H1 (cell line): ENCODE measurements around the gene KLF9. TPM values are rescaled to one million over a fixed set of nuclear protein-coding genes. Genes with fewer than 3 reads are reported as not detected.

Source experiments
- CTCF ChIA-PET: fragments of 300-600 bp; sonication (Branson Sonifier 250); formaldehyde crosslinking; loops from one replicate; lab custom pipeline; 2021; ENCODE audit not compliant: partially characterized antibody; lab: Charles Lee
- POLR2A ChIA-PET: fragments of 300-600 bp; sonication (Branson Sonifier 250); formaldehyde crosslinking; loops from one replicate; lab custom pipeline; 2021; ENCODE audit warnings: inconsistent platforms; ENCODE audit not compliant: partially characterized antibody; lab: Charles Lee
- DNase-seq, 2 experiments: peaks; one replicate each; pipeline versions ENCODE4 v3.0.0 to v3.0.0-alpha.2; 2010 to 2022; ENCODE audit warnings: low spot score in 2 of 2, low read depth in 1 of 2, mixed read lengths in 1 of 2
- FAIRE-seq: peaks from 2 replicates; lab custom pipeline; 2011; peaks lifted over from hg19 to GRCh38; lab: Jason Lieb, UNC
- H2AFZ ChIP-seq: 2 replicates; pipeline ENCODE4 v1.8.1; 2012; ENCODE audit warnings: low read length, inconsistent platforms
- H2AK5ac ChIP-seq: 2 replicates; pipeline ENCODE4 v1.6.1; 2013; ENCODE audit warnings: low read depth, low read length
- H2BK120ac ChIP-seq: replicated peaks from 2 replicates; pipeline ENCODE3; 2013; ENCODE audit warnings: low read depth, low read length, inconsistent platforms
- H2BK12ac ChIP-seq: 2 replicates; pipeline ENCODE4 v1.6.1; 2013; ENCODE audit warnings: low read depth, low read length
- H2BK15ac ChIP-seq: 2 replicates; pipeline ENCODE4 v1.6.1; 2013; ENCODE audit warnings: low read length
- H2BK20ac ChIP-seq: 2 replicates; pipeline ENCODE4 v1.6.1; 2013; ENCODE audit warnings: low read length
- H2BK5ac ChIP-seq: 2 replicates; pipeline ENCODE4 v1.6.1; 2013; ENCODE audit warnings: low read depth, low read length
- H3K14ac ChIP-seq: 2 replicates; pipeline ENCODE4 v1.6.1; 2013; ENCODE audit warnings: inconsistent platforms; ENCODE audit not compliant: insufficient read length
- H3K18ac ChIP-seq: 2 replicates; pipeline ENCODE4 v1.6.1; 2013; ENCODE audit warnings: low read length; ENCODE audit errors: extremely low read depth
- H3K23ac ChIP-seq: 2 replicates; pipeline ENCODE4 v1.6.1; 2013; ENCODE audit warnings: inconsistent platforms; ENCODE audit not compliant: insufficient read length
- H3K23me2 ChIP-seq: 2 replicates; pipeline ENCODE4 v1.6.1; 2013; ENCODE audit warnings: low read depth, low read length
- H3K27ac ChIP-seq: 2 replicates; pipeline ENCODE4 v1.6.1; 2011; ENCODE audit warnings: low read depth, low read length, inconsistent platforms
- H3K27me3 ChIP-seq, 4 experiments: replicated peaks in 1 of 4; 1 replicate in 1 of 4; 2 replicates in 3 of 4; pipeline versions ENCODE4 v1.6.1 to v1.8.1; 2011 to 2013; ENCODE audit warnings: low read length in 3 of 4, mild to moderate bottlenecking in 3 of 4, inconsistent platforms in 2 of 4, mixed read lengths in 2 of 4, moderate library complexity in 1 of 4; ENCODE audit not compliant: control insufficient read depth in 3 of 4, insufficient read depth in 3 of 4; ENCODE audit errors: extremely low read depth in 1 of 4
- H3K36me3 ChIP-seq, 4 experiments: 2 replicates each; pipeline versions ENCODE4 v1.6.1 to v1.8.1; 2011 to 2013; ENCODE audit warnings: mild to moderate bottlenecking in 4 of 4, low read length in 3 of 4, moderate library complexity in 2 of 4, control low read depth in 1 of 4, inconsistent platforms in 1 of 4; ENCODE audit not compliant: insufficient read depth in 4 of 4, control insufficient read depth in 2 of 4
- H3K4ac ChIP-seq: replicated peaks from 2 replicates; pipeline ENCODE3; 2013; ENCODE audit warnings: low read length, low read depth, mixed read lengths, inconsistent platforms; ENCODE audit not compliant: insufficient read length
- H3K4me1 ChIP-seq, 4 experiments: replicated peaks in 1 of 4; 1 replicate in 1 of 4; 2 replicates in 3 of 4; pipeline versions ENCODE4 v1.6.1 to v1.8.1; 2011 to 2013; ENCODE audit warnings: low read length in 3 of 4, inconsistent platforms in 2 of 4, mixed read lengths in 1 of 4; ENCODE audit not compliant: insufficient read depth in 4 of 4, control insufficient read depth in 3 of 4
- H3K4me2 ChIP-seq, 2 experiments: 2 replicates each; pipeline versions ENCODE4 v1.6.1 to v1.8.1; 2011 to 2013; ENCODE audit warnings: low read depth in 2 of 2, low read length in 2 of 2, control low read depth in 1 of 2, inconsistent platforms in 1 of 2, mild to moderate bottlenecking in 1 of 2; ENCODE audit not compliant: insufficient read depth in 1 of 2
- H3K4me3 ChIP-seq, 4 experiments: fragments of 200-600, 300-600 bp in 1 of 4; sonication (generic), shearing (Covaris generic), sonication (Bioruptor Twin) in 1 of 4; 2 replicates each; pipeline versions ENCODE4 v1.5.1 to v1.8.1; 2011 to 2016; ENCODE audit warnings: low read length in 4 of 4, low read depth in 3 of 4, control low read depth in 2 of 4, inconsistent platforms in 2 of 4, mild to moderate bottlenecking in 2 of 4, mixed read lengths in 1 of 4, moderate library complexity in 1 of 4; ENCODE audit not compliant: insufficient read depth in 2 of 4; ENCODE audit errors: extremely low read depth in 1 of 4
- H3K56ac ChIP-seq: replicated peaks from 2 replicates; pipeline ENCODE3; 2013; ENCODE audit warnings: low read depth, mild to moderate bottlenecking, mixed read lengths, low read length, inconsistent platforms; ENCODE audit not compliant: insufficient read length
- H3K79me1 ChIP-seq: 2 replicates; pipeline ENCODE4 v1.6.1; 2013; ENCODE audit warnings: low read depth, low read length, control low read depth
- H3K79me2 ChIP-seq, 2 experiments: 2 replicates each; pipeline versions ENCODE4 v1.6.1 to v1.8.1; 2012 to 2013; ENCODE audit warnings: low read length in 2 of 2, mild to moderate bottlenecking in 2 of 2, inconsistent platforms in 1 of 2; ENCODE audit not compliant: insufficient read depth in 2 of 2, control insufficient read depth in 1 of 2
- H3K9ac ChIP-seq, 4 experiments: replicated peaks in 1 of 4; 1 replicate in 1 of 4; 2 replicates in 3 of 4; pipeline versions ENCODE4 v1.6.1 to v1.8.1; 2011 to 2013; ENCODE audit warnings: low read depth in 3 of 4, low read length in 3 of 4, control low read depth in 2 of 4, mild to moderate bottlenecking in 2 of 4, moderate library complexity in 2 of 4, inconsistent platforms in 1 of 4; ENCODE audit errors: extremely low read depth in 1 of 4
- H3K9me3 ChIP-seq, 2 experiments: 2 replicates each; pipeline versions ENCODE4 v1.6.1 to v1.8.1; 2012 to 2013; ENCODE audit warnings: mild to moderate bottlenecking in 2 of 2, moderate library complexity in 2 of 2, control low read depth in 1 of 2, inconsistent platforms in 1 of 2, low read depth in 1 of 2, low read length in 1 of 2, mixed read lengths in 1 of 2; ENCODE audit not compliant: insufficient read depth in 2 of 2
- H4K20me1 ChIP-seq, 2 experiments: replicated peaks in 1 of 2; 2 replicates each; pipeline versions ENCODE3 to v1.8.1; 2011 to 2013; ENCODE audit warnings: inconsistent platforms in 2 of 2, low read length in 2 of 2, mild to moderate bottlenecking in 1 of 2; ENCODE audit not compliant: insufficient read depth in 2 of 2, control insufficient read depth in 1 of 2
- H4K5ac ChIP-seq: 2 replicates; pipeline ENCODE4 v1.6.1; 2013; ENCODE audit warnings: low read length, low read depth, mixed read lengths, inconsistent platforms; ENCODE audit not compliant: insufficient read length
- H4K8ac ChIP-seq: 2 replicates; pipeline ENCODE4 v1.8.0; 2013; ENCODE audit warnings: mild to moderate bottlenecking, moderate library complexity, low read length, inconsistent platforms; ENCODE audit not compliant: insufficient read depth; ENCODE audit errors: extremely low read depth
- H4K91ac ChIP-seq: replicated peaks from 2 replicates; pipeline ENCODE3; 2013; ENCODE audit warnings: low read length, mixed read lengths, inconsistent platforms; ENCODE audit not compliant: insufficient read length
- ASH2L ChIP-seq: fragments of 200-600, 300-600 bp; sonication (generic); IDR thresholded peaks from one replicate; pipeline ENCODE4 v1.7.1; 2017; ENCODE audit warnings: low read length
- CHD1 ChIP-seq: IDR thresholded peaks from 2 replicates; pipeline ENCODE4 v1.6.1; 2012; ENCODE audit warnings: low read depth, low read length, improper control_type of control experiment
- FOSL1 ChIP-seq: IDR thresholded peaks from 2 replicates; pipeline ENCODE4 v1.6.1; 2011; ENCODE audit warnings: mild to moderate bottlenecking, low read depth, low read length, moderate library complexity; ENCODE audit not compliant: insufficient read depth
- HDAC6 ChIP-seq: IDR thresholded peaks from one replicate; pipeline ENCODE4 v1.7.1; 2012; ENCODE audit warnings: low read depth, mild to moderate bottlenecking, inconsistent platforms, low read length, moderate library complexity
- JUN ChIP-seq: IDR thresholded peaks from 2 replicates; pipeline ENCODE4 v1.6.1; 2011; ENCODE audit warnings: low read depth, mild to moderate bottlenecking, improper control_type of control experiment, low read length
- MAX ChIP-seq: IDR thresholded peaks from 2 replicates; pipeline ENCODE4 v1.6.1; 2012; ENCODE audit warnings: inconsistent platforms
- SP2 ChIP-seq: IDR thresholded peaks from 2 replicates; pipeline ENCODE4 v1.6.1; 2012; ENCODE audit warnings: mild to moderate bottlenecking, low read length, inconsistent platforms
- TEAD4 ChIP-seq: IDR thresholded peaks from 2 replicates; pipeline ENCODE4 v1.6.1; 2012; ENCODE audit warnings: low read depth, low read length, inconsistent platforms, mixed read lengths
- WGBS, 2 experiments: shearing (Covaris generic) in 1 of 2; methylation state at CpG; one replicate each; pipeline versions ENCODE4 v1.1.6 to v1.1.7; 2013 to 2015; ENCODE audit warnings: low lambda C conversion rate in 2 of 2, mixed read lengths in 2 of 2, inconsistent platforms in 1 of 2, low coverage in 1 of 2, missing lambda C conversion rate in 1 of 2; ENCODE audit not compliant: insufficient replicate concordance in 2 of 2, insufficient coverage in 1 of 2, insufficient read length in 1 of 2; ENCODE audit errors: extremely low coverage in 1 of 2, missing lambda C conversion rate in 1 of 2; 5-methylcytosine and 5-hydroxymethylcytosine counted together
- polyA plus RNA-seq, 7 experiments: library from polyadenylated mRNA; depleted of rRNA in 3 of 7; stranded (reverse) in 5 of 7; unstranded in 2 of 7; fragments of >200 nt in 5 of 7; fragments of 200-250 nt in 2 of 7; gene quantifications; 1 replicate in 5 of 7; 2 replicates in 1 of 7; 4 replicates in 1 of 7; pipeline versions ENCODE4 v1.2.1 to v1.2.3, GENCODE V29; 2011 to 2013; ENCODE audit warnings: missing spikeins in 2 of 7, mixed read lengths in 2 of 7
- total RNA-seq: library from RNA; stranded (reverse); fragmentation: NEBNext Ultra II Directional; extraction: Animal tissue kit (Norgen Biotek cat#: 25700); gene quantifications from 2 replicates; pipeline ENCODE4 v1.2.1, GENCODE V29; 2021
- TF ChIP-seq, protein P1 (sequence below): IDR thresholded peaks from 2 replicates; pipeline ENCODE4 v1.6.1; 2012; ENCODE audit warnings: inconsistent platforms

The KLF9 gene
- total and polyA plus RNA-seq, 2 of the 8 experiments (the other 6 are each of a cell fraction or from before 2014, with no cell fraction given), result 0.47 to 0.82 TPM

DNA sequence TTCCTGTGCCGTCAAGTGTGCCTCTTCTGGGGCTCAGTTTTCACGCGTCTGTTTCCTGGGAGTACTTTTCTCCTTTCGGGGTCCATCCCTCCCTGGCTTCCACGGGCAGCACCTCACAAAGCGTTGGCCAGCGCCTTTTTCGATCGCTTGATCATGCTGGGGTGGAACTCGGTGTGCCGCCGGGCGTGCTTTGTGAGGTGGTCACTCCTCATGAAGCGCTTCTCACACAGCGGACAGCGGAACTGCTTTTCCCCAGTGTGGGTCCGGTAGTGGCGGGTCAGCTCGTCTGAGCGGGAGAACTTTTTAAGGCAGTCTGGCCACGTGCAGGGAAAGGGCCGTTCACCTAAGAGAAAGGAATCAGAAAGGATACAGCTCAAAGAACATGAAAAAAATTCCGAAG is 26.8 kb downstream of the KLF9 start:
- H3K18ac ChIP-seq, result no peak overlapping the region
- no peak overlapping the region for H4K91ac ChIP-seq
- 88% methylated on average over 23 of the region's 23 CpGs; no CpG with 5 or more reads in 1 of the 2 experiments for WGBS, 2 experiments
- no peaks in the 10 kb centered on the region for H3K36me3 ChIP-seq
- H2BK20ac ChIP-seq, result no peak overlapping the region
- no peak for FAIRE-seq
- H3K4ac ChIP-seq, result no peak overlapping the region
- POLR2A ChIA-PET, result no interaction called here
- no peak overlapping the region for H3K14ac ChIP-seq
- H3K23me2 ChIP-seq, result no peaks in the 10 kb centered on the region; the same call in 1 of the 2 replicates
- H4K8ac ChIP-seq, result no peak overlapping the region
- H2BK120ac ChIP-seq, result no peak overlapping the region
- H3K27ac ChIP-seq, result no peak overlapping the region
- H4K20me1 ChIP-seq, result no peaks in the 10 kb centered on the region
- H3K4me2 ChIP-seq, result no peak overlapping the region
- H3K79me2 ChIP-seq, result no peaks in the 10 kb centered on the region
- H3K9me3 ChIP-seq, result no peaks in the 10 kb centered on the region
- H3K27me3 ChIP-seq, result no peaks in the 10 kb centered on the region
- no peak overlapping the region for H2AFZ ChIP-seq
- H2BK12ac ChIP-seq, result no peak overlapping the region
- H3K9ac ChIP-seq, result no peak overlapping the region
- no peak overlapping the region for H3K56ac ChIP-seq
- no peak overlapping the region for H2AK5ac ChIP-seq
- no peak for DNase-seq
- no peaks in the 10 kb centered on the region for H3K79me1 ChIP-seq
- no peak overlapping the region for H2BK5ac ChIP-seq
- no peak overlapping the region for H3K4me3 ChIP-seq
- H2BK15ac ChIP-seq, result no peak overlapping the region
- TF ChIP-seq JUN (no peak), FOSL1 (no peak), MAX (0 out of 2 replicates have a peak, but pooled peaks have one; percentile 24), SP2 (no peak), HDAC6 (no peak), CHD1 (no peak), TEAD4 (no peak), ASH2L (no peak)
- TF ChIP-seq, protein P1, sequence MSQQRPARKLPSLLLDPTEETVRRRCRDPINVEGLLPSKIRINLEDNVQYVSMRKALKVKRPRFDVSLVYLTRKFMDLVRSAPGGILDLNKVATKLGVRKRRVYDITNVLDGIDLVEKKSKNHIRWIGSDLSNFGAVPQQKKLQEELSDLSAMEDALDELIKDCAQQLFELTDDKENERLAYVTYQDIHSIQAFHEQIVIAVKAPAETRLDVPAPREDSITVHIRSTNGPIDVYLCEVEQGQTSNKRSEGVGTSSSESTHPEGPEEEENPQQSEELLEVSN, result 0 out of 2 replicates have a peak, but pooled peaks have one; percentile 52
- no peak overlapping the region for H4K5ac ChIP-seq
- H3K4me1 ChIP-seq, result peaks cover 0 to 5% (median 0%) of the 10 kb centered on the region in 4 experiments; a peak in 2 of 7 replicates
- H3K23ac ChIP-seq, result no peak overlapping the region
- CTCF ChIA-PET, result no interaction called here
